ENCODE results near the gene PLEKHG5. TPM values are rescaled to one million over a fixed set of nuclear protein-coding genes. Genes with fewer than 3 reads are reported as not detected.
A peak's percentile ranks its signal among the peaks of the same experiment; 100 is the strongest.

PLEKHG5 gene
- total and polyA plus RNA-seq, 12 donors, result 2.0 to 96.3 (median 18.4) TPM

DNA sequence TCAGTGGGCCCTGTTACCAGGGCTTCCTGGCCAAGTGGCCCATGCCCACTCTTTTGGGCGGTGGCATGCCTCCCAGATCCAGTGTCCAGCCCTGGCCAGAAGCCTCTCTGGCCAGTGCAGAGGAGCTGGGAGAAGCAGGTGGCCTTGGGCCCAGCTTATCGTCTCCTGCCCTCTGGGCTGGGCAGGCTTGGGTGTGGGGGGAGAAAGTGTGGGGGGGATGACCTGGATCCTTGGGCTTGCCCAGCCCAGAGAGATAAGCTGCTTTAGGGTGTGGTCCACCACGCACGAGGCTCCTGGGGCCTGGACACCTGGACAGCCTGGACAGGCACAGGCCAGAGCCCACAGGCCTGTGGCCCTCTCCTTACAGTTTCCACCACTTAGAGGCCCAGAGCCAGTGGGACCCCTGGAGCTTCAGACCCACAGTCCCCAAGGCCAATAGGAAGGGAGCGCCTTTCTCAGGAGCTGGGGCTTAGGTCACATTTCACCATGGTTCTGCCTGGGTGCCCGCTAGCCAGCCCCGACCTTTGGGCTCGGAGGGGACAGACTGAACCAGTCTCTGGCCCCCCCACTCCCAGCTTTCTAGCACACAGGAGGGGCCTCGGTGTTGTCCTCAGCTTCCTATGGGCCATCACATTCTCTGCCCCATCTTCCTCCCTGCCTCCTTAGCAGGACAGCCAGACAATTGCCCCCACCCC is 65.0 kb downstream of the PLEKHG5 start:
- H3K4me1 ChIP-seq (replicated peaks in 1 of 2), result peaks cover 19 to 30% of the 10 kb centered on the region in 2 donors
- H3K36me3 ChIP-seq (replicated peaks in 1 of 2), result no peaks in the 10 kb centered on the region
- DNase-seq, result peak in 4 of 7 donors; percentile 50 to 71 (median 55)
- intact Hi-C loops (cut with DNase I), result no loop called here
- WGBS, 4 donors, result 62 to 80% (median 64%) methylated on average over 3 to 9 of the region's 9 CpGs
- H3K4me3 ChIP-seq, result no peak overlapping the region
- TF ChIP-seq POLR2A (IDR thresholded peaks at IDR 0.05), result no peak
- TF ChIP-seq, protein P1, sequence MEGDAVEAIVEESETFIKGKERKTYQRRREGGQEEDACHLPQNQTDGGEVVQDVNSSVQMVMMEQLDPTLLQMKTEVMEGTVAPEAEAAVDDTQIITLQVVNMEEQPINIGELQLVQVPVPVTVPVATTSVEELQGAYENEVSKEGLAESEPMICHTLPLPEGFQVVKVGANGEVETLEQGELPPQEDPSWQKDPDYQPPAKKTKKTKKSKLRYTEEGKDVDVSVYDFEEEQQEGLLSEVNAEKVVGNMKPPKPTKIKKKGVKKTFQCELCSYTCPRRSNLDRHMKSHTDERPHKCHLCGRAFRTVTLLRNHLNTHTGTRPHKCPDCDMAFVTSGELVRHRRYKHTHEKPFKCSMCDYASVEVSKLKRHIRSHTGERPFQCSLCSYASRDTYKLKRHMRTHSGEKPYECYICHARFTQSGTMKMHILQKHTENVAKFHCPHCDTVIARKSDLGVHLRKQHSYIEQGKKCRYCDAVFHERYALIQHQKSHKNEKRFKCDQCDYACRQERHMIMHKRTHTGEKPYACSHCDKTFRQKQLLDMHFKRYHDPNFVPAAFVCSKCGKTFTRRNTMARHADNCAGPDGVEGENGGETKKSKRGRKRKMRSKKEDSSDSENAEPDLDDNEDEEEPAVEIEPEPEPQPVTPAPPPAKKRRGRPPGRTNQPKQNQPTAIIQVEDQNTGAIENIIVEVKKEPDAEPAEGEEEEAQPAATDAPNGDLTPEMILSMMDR (IDR thresholded peaks at IDR 0.05), result no peak
- H3K27ac ChIP-seq, result no peak overlapping the region
- no peaks in the 10 kb centered on the region for H3K9me3 ChIP-seq (replicated peaks in 1 of 3)
- H3K27me3 ChIP-seq, result peaks cover 22% of the 10 kb centered on the region

DNA sequence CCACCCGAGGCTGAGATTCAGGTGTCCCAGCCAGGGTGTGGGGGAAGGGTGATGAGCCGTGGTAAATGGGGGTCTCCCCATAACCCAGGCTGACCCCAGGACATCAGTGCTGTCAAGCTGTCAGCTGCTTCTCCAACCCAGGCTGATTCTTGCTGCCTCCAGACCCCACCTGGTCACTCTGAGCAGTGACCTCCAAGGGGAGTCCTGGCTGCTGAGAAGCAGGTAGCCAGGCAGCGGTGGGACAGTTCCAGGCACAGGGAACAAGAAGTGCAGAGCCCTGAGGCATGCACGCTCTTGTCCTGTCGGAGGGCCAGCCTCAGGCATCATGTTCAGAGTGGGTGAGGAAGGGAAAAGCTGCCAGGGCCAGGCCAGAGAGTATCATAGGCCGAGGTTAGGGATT is 65.8 kb downstream of the PLEKHG5 start:
- Histone ChIP-seq H3K9me3 (replicated peaks in 1 of 3) (no peaks in the 10 kb centered on the region), H3K4me3 (no peak overlapping the region), H3K27me3 (peaks cover 27% of the 10 kb centered on the region), H3K4me1 (replicated peaks in 1 of 2) (peaks cover 19 to 30% of the 10 kb centered on the region in 2 donors), H3K36me3 (replicated peaks in 1 of 2) (no peaks in the 10 kb centered on the region), H3K27ac (no peak overlapping the region)
- DNase-seq, result no peak
- intact Hi-C loops (cut with DNase I), result no loop called here
- 68 to 77% (median 75%) methylated on average over 5 to 6 of the region's 6 CpGs for WGBS, 4 donors
- TF ChIP-seq, protein P1 (IDR thresholded peaks at IDR 0.05), result no peak
- no peak for TF ChIP-seq POLR2A (IDR thresholded peaks at IDR 0.05)

DNA sequence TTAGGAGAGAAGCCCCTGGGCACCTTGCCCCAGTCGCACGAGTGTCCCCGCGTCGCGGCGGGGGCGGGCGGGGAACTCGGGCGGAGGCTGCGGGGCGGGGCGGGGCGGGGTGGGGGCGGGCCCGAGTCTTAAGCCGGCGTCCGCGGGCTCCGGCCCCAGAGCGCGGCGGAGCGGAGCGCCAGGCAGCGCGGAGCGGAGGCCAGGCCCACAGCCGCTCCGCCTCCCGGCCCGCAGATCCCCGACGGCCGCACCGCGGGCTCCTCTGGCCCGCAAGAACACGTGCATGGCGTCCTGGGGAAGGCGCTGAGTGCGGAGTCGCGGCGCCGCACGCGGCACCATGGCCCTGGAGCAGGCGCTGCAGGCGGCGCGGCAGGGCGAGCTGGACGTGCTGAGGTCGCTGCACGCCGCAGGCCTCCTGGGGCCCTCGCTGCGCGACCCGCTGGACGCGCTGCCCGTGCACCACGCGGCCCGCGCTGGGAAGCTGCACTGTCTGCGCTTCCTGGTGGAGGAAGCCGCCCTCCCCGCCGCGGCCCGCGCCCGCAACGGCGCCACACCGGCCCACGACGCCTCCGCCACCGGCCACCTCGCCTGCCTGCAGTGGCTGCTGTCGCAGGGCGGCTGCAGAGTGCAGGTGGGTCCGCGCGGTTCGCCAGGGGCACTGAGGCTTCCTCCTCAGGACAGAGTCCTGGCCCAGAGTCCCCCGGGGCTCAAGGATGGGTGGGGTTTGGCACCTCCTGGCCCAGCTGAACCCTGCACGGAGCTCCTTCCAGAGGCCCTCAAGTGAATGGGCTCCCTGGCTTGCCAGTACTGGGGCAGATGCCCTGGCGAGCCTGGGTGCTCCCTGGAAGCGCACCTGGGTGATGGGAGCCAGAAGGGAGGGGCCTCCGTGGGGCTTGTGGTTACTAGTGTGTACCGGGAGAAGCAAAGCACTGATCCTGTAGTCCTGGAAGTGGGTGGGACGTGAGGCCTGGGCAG is 66.6 kb downstream of the PLEKHG5 start, which contains the start of gene ESPN:
Gene ESPN, plus strand, starts transcription at position 158 of the 975 bp plus-strand sequence. Its CDS starts 180 bp downstream, at position 338.
- H3K27ac ChIP-seq, result no peak within 1 kb of the TSS
- DNase-seq, result no peak
- no peaks in the 10 kb centered on the region for H3K36me3 ChIP-seq (replicated peaks in 1 of 2)
- TF ChIP-seq, protein P1 (IDR thresholded peaks at IDR 0.05), result no peak
- TF ChIP-seq POLR2A (IDR thresholded peaks at IDR 0.05), result no peak
- intact Hi-C loops (cut with DNase I), result no loop called here
- peaks cover 34% of the 10 kb centered on the region for H3K27me3 ChIP-seq
- H3K4me3 ChIP-seq, result peak within 1 kb of the TSS in 1 of 4 donors; percentile 13
- H3K9me3 ChIP-seq (replicated peaks in 1 of 3), result no peaks in the 10 kb centered on the region
- H3K4me1 ChIP-seq (replicated peaks in 1 of 2), result peaks cover 21 to 38% of the 10 kb centered on the region in 2 donors
- 6 to 13% (median 11%) methylated on average over 7 to 99 of the region's 99 CpGs for WGBS, 4 donors

- no peak overlapping the region for H3K27ac ChIP-seq
- H3K36me3 ChIP-seq (replicated peaks in 1 of 2), result no peaks in the 10 kb centered on the region
- TF ChIP-seq, protein P1 (IDR thresholded peaks at IDR 0.05), result no peak
- TF ChIP-seq POLR2A (IDR thresholded peaks at IDR 0.05), result no peak
- peaks cover 28 to 46% of the 10 kb centered on the region in 2 donors for H3K4me1 ChIP-seq (replicated peaks in 1 of 2)
- no peaks in the 10 kb centered on the region for H3K9me3 ChIP-seq (replicated peaks in 1 of 3)
- no peak for DNase-seq
- intact Hi-C loops (cut with DNase I), result no loop called here
- 4 to 8% (median 6%) methylated on average over 15 to 35 of the region's 35 CpGs for WGBS, 4 donors
- H3K4me3 ChIP-seq, result peak overlapping the region in 1 of 4 donors; percentile 13
- peaks cover 42% of the 10 kb centered on the region for H3K27me3 ChIP-seq
Measured at GRCh38 chr1:6424000-6424565, 67.4 kb downstream of the PLEKHG5 start.

Measured in adrenal gland (tissue), 12 donors.